Adrenal gland (tissue), 5 donors: ENCODE results near the gene BRPF3.

Experiments used
- POLR2A ChIP-seq, 2 donors: fragments of 450-650 bp; IDR thresholded peaks; one replicate each; pipeline ENCODE4 v1.6.1; 2017; ENCODE audit warnings: antibody characterized with exemption in 2 of 2, mild to moderate bottlenecking in 2 of 2, moderate library complexity in 1 of 2
- TF ChIP-seq, protein P1 (sequence below), 6 experiments: fragments of 450-650 bp in 4 of 6; fragments of 200-600 bp in 2 of 6; sonication (generic) in 1 of 6; IDR thresholded peaks; 1 replicate in 5 of 6; 2 replicates in 1 of 6; pipeline versions ENCODE4 v1.5.1 to v1.8.0; 2016 to 2021; ENCODE audit warnings: antibody characterized with exemption in 6 of 6, mild to moderate bottlenecking in 2 of 6, moderate library complexity in 1 of 6
- donor health status: DM: no; HTN: no; CAD: no.

GRCh38 chr6:36150283-36150682 lies 46.3 kb upstream of the BRPF3 start:
- no peak for TF ChIP-seq POLR2A (IDR thresholded peaks at IDR 0.05)
- TF ChIP-seq, protein P1, sequence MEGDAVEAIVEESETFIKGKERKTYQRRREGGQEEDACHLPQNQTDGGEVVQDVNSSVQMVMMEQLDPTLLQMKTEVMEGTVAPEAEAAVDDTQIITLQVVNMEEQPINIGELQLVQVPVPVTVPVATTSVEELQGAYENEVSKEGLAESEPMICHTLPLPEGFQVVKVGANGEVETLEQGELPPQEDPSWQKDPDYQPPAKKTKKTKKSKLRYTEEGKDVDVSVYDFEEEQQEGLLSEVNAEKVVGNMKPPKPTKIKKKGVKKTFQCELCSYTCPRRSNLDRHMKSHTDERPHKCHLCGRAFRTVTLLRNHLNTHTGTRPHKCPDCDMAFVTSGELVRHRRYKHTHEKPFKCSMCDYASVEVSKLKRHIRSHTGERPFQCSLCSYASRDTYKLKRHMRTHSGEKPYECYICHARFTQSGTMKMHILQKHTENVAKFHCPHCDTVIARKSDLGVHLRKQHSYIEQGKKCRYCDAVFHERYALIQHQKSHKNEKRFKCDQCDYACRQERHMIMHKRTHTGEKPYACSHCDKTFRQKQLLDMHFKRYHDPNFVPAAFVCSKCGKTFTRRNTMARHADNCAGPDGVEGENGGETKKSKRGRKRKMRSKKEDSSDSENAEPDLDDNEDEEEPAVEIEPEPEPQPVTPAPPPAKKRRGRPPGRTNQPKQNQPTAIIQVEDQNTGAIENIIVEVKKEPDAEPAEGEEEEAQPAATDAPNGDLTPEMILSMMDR (IDR thresholded peaks at IDR 0.05) = no peak
